Cerebellar cortex (tissue), 1 donor: ENCODE data around the gene HMGCS2.
"Not testable (repeated sequence)": the region's sequence is repeated elsewhere in the genome, so short reads cannot be mapped to it uniquely, and the experiment has no call there.

Experiments used
- DNase-seq: peaks from one replicate; pipeline ENCODE4 v3.0.0-alpha.2; 2015; ENCODE audit warnings: low spot score

Gene HMGCS2

DNA sequence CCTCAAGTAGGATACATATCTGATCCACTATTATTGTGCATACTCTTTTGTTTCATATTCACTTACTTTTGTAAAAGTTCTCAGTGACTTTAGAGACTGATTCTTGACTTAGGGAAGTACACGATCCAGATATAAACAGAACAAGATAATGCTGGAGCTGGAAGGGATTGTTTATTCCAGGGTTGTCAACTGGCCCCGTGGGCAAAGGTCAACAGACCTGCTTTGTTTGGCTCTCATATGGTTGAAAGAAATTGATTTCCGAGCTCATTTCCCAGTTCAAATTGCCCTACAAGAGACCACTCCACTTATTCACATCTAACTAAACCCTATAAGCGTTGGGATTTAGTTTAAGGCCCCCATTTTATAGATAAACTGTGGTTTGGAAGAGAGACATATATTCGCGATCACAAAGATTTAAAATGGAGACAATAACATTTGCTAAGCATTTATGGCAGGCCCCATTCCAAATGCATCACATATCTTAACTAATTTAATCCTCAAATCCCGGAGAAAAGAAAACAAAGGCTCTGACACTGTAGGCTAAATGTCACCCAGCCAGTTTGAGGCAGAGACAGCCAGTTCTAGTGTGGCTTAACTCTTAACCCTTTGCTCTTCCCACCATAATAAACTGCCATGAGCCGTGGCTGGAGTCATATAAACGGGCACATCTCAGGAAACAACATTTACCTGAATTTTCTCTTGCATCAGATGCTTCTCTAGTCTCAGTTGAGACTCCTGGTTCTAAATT is 21.9 kb upstream of the HMGCS2 start:
- DNase-seq, result no peak

DNA sequence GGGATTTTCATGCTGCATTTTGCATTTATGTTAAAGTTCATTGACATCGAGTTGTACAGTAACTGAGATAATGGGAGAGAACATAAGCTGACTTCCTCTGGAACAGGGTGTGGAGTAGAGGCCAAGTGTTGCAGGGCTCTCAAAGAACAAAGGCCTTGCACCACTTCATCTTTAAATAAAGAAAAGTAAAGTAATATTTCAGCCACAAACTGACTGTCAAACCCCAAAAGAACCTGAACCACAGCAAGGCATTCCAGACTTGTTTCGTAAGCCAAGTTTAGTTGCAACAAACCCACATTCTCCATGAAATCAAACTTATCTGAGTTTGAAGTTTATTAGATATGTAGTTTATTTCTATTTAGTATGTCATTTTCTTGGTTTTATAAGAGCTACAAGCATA is 19.1 kb upstream of the HMGCS2 start:
- no peak for DNase-seq

DNA sequence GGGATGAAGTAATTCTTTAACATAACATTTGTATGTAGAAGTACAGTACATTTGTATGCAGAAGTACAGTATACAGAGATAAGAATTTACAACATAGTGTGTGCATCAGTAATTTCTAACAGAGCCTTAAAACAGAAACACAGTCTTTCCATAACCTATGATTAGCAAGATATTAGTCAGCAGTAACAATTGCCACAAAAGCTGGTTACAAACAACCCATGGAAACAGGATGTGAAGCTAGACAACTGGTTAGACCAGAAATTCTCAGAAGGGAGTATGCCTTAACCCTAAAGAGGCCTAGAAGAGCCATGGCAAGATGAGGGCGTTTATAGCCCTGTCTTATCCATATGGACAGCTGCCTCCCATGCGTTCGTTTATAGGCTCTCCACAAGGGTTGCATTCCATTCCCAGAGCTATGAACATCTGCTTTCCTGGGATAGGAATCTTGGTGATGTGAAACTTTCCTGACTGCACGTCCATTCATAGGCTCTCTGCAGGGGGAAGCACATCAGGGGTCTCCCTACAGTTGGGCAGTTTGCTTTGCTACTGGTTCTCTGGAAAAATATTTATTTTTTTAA is 17.9 kb upstream of the HMGCS2 start:
- not testable (repeated sequence) for DNase-seq

DNA sequence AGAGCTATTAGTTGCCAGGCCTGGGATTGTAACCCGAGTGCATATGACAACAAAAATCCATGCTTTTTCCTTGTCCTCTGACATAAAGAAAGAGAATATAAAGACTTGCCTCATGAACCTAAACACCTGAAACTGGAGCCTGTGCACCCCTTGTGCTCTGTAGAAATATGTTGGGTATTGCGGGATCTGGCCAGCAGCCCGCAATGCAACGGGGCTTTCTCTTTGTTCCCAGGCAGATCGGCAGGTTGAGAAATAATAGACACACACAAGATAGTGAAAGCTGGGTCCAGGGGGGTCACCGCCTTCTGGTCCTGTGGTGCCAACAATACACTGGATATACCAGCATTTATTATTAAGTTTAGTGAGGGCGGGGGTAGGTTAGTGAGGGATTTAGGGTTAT is 17.3 kb upstream of the HMGCS2 start:
- DNase-seq, result not testable (repeated sequence)

DNA sequence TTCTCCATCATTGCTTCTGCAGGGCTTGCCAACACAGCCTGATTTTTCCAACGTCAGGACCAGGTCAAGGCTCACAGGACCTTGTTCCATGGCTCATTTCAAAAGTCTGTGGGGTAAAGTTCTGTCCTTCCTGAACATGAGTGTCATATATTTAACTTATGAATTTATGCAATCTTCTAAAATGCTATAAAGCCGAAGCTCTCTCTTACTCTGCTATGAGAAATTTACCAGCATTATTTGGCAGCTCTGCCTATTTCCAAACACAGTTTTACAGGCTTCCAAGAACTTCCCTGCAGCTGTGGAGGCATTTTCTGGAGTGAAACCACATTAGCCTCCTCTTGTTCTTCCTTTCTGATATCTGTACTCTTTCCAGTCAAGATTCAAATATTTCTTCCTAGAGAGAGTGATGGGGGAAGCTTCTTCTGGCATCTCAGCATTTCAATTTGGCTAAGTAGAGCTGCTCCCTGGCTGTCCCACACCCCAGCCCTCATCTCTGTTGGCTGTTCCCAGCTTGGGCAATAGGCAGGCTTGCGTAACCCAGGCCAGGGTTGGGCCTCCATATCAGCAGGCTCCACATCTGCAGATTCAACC is 15.6 kb upstream of the HMGCS2 start:
- no peak for DNase-seq

DNA sequence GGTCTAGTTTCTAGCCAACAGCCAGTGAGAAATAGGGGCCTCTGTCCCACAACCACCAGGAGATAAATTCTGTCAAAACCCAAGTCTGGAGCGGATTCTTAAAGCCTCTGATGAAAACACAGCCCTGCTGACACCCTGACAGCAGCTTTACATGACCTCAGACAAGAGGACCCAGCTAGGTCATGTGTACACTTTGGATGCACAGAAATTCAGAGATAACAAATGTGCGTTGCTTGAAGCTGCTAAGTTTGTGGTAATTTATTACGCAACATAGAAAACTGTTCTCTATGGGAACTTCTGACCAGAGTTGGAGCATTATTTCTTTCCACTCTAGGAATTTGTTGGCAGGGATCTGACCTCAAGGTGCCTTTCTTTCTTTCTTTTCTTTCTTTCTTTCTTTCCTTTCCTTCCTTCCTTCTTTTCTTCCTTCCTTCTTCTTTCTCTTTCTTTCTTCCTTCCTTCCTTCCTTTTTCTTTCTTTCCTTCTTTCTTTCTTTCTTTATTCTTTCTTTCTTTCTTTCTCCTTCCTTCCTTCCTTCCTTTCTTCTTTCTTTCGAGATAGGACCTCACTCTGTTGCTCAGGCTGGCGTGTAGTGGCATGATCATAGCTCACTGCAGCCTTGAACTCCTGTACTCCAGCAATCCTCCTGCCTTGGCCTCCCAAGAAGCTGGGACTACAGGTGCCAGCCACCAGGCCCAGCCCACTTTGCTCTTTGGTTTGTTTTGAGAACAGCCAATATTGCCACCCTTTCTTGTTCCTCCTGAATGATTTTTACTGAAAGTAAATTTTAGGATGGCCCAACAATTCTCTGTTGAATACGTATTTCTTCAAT is 14.9 kb upstream of the HMGCS2 start:
- DNase-seq, result no peak

DNA sequence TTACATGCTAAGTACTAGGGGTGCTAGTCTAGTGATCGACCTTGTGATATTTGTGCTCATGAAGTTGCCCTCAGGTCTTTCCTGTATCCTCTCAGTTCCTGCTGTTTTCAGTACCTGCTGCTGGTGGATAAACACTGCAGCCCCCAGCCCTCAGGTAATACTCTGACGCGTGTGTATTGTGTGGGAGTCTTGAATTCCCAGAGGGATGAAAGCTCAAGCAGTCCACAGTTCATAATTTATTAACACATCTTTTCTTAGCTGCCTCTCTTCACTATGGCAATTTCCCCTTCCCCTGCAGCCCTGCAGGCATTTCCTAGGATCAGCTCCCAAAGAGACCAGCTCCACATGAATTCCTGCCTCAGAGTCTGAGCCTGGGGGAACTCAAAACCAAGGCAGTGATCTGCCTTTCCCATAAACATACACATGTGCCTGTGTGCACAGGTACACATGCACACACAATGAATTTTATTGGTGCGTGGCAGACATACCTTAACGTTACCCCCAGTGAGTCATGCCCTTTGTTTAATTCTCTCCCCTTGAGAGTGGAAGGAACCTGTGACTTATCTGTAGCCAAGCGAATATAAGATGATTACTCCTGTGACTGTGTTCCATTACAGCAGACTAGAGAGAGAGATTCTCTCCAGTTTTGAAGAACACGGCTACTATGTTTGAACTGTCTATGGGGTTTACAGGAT is 14.1 kb upstream of the HMGCS2 start:
- DNase-seq, result no peak

DNA sequence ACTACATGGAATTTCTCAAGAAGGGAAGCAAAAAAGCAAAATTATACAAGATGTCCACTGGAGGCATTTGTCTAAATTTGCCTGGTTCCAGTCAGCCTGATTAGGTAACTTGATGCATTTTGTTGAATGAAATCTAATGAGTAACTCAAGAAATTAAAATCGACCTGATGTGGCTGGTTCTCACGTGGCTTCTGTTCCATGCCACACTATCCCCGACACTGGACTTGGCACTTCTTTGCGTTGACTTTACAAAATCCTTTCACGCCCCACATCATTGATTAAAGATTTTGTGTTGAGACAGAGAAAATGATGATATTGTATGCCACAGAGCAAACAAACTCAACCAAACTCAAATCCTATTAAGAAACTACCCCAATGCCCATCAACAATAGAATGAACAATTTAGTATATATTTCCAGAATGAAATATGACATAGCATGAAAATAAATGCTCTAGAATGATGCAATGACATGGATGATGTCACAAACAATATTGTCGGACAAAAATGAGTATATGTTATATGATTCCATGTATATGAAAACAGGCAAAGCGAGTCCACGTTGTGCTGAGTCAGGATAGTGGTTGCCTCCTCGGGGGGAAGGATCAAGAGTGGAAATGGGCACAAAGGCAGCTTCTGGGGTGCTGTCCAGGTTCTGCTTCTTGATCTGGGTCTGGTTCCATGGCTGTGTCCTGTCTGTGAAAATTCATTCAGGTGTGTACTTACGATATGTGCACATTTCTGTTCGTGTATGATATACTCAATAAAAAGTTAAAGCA is 12.9 kb upstream of the HMGCS2 start:
- DNase-seq, result no peak

DNA sequence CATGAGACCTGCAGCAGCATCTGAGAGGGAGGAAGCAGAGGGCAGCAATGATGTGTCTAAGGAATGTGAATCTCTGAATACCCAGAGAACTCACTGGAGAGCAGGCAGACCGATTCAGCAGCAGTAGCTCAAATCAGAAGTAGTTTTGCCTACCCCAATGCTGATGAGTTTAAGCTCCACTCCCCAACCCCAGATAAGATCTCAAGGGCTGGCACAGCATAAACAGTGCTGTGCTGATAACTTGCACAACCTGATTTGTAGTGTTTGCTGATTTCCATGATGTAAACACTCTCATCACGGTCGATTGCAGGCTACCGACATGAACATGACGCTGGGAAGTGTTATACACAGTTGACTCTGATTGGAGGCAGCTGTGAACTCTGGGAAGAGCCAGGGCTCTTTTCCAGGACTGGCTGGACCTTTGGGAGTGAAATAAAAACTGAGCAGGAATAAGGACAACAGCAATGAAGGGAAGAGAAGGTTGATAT is 11.2 kb upstream of the HMGCS2 start:
- DNase-seq, result no peak

DNA sequence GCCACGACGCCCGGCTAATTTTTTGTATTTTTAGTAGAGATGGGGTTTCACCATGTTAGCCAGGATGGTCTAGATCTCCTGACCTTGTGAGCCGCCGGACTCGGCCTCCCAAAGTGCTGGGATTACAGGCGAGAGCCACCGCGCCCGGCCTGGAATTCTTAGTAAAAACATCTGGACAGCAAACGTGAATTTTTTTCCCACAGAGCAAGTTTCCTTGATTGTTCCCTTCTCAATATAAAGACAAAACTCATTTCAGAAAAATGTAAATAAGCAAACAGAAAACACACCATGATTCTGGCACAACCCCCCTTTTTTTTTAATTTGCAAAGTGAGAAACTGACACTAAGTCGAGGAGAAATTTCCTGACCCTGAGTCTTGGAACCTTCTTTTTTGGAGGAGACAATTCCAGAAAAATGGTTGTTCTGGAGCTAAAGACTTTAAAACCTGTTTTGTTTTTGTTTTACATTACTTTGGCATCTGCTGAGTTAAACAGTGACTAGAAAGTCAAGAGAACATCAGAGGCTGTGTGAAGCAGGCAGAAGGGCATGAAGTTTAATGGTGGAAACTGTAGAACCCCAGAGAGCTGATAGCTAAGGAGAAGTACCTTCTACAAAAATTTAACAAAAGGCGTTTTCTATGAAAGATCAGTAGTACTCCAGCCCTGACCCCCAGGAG is 10.3 kb upstream of the HMGCS2 start:
- DNase-seq, result no peak

DNA sequence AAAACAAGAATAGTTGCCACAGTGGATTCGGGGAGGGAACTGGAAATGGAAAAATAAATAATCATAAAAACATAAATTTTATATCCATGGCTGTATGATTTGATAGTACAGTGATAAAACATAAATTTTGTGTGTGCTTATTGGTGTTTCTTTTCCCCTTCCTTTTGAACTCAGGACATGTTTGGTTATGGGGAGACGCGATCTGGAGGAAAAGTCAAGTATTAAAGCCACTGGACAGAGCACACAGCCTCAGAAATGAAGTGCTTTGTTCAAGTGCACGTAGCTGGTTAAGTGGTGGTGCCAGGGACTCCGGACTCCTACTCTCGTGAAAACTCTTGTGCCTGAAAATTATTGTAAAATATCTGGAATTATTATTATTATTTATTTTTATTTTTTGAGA is 9.7 kb upstream of the HMGCS2 start:
- no peak for DNase-seq

DNA sequence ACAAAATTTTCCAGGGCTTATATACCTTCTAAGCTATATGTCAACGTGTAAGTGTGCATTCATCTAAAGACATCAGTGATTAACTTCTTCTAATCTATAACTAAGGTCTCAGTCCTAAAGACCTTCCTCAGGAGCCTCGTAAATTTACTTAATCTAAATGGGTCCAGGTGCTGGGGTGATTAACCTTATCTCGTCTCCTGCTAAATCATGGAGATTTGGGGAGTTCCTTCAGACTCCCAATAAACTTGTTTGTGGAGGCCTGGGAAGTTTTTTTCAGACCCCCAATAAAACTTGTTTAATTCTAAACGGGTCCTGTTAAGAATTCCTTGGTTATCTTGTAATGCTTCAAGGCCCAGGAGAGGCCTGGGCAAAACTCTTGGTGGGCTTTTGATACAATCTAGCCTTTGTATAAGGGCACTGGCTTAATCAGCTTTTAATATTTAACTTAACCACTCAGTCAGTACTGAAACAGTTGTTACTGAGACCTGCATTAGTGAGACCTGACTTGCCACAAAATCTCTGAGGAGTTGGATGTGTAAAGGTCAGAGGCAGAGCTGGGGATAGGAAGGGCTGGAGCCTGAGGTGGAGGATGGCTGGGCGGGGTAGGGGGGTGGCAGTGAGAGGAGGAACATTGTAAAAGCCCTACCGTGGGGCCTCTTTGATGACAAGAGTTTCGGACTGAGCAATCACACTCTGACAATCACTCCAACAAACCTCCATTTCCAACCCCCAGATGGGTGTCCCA is 6.2 kb upstream of the HMGCS2 start:
- no peak for DNase-seq

DNA sequence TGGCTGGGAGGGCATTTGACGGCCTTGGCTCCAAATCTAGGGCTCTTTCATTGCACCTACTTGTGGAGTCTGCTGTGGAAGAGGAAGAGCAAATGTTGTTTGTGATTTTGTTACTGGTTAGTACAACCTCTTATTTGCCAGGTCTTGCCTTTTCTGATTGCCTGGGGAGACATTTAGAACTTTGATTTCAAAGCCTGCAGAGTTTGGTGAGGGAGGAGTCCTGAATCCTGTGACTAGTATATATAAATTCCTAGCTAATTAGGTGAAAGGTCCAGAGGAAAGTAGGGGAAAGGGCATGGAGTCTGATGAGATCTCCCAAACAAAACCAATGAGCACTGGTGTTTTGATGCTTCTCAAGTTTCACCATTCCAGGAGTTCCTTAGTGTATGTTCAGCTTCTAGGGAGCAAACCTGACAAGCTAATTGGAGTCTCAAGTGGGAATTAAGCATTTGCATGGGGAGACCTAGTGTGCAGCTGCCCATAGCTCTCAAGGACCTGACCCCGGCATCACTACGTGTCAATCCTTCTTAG is 5.1 kb upstream of the HMGCS2 start:
- no peak for DNase-seq

DNA sequence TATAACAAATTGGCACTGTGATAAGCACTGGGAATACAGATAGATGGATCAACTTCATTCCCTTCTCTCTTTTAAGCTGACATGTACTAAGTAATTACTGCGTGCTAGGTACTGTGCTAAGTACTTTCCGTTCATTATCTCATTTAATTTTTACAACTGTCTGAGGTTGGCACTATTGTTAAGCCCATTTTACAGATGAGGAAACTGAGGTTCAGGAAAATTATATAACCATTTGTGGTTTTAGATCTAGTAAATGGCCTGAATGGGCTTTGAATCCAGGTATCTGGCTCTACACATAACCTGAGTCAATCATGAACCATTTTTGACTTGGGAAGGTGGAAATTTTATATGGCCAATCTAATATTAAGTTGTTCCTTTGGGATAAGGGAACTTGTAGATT is 3.6 kb upstream of the HMGCS2 start:
- no peak for DNase-seq

DNA sequence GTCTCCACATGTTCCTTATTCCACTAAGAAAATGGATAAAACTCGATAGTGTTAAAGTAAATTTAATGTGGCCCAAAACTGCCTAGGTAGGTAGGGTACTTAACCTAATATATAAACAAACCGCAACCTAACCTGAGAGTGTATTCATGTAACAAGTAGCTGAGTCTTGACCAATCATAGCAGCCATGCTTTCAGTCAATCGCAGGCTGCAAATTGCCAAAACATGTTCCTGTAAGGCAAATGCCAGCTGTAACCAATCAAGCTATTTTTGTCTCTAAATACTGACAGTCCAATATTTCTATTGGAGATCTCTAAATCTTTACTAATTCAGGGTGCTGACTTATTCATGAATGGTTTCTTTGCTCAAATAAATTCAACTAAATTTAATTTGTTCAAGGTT is 3.1 kb upstream of the HMGCS2 start:
- DNase-seq, result no peak

DNA sequence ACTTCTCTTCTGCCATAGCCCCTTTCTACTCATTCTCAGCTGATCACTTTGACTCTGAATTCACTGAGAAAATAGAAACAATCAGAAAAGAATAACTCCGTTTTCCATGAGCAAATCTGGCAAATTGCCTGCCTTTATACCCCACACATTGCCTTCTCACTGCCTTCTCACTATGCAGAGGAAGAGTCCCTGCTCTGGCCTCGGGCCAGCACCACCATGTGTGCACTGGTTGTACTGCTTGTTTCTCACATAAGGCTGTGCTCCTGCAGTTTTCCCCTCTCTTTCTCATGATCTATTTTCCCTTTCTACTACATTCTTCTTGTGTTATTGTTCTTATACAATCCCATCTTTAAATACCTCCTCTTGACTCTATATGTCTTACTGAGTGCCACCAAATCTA is 2.3 kb upstream of the HMGCS2 start:
- DNase-seq, result peak; percentile 4

DNA sequence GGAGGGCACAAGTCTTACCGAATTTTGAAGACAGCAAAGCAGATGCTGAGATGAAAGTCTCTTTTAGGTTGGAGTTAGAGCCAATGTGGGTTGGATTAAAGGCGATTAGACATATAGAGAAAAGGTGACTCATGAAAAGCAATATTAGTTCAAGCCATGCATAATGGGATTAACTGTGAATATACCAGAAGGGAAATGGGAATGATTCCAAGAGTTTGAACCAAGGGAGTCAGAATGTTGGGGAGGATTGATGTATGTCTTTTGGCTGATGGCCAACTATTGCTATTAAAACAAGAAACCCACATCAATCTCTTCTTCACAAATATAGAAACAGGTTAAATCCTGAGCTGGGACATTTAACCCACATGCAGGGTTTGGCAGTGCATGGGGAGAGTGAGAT is 1.2 kb downstream of the HMGCS2 start:
- DNase-seq, result no peak

DNA sequence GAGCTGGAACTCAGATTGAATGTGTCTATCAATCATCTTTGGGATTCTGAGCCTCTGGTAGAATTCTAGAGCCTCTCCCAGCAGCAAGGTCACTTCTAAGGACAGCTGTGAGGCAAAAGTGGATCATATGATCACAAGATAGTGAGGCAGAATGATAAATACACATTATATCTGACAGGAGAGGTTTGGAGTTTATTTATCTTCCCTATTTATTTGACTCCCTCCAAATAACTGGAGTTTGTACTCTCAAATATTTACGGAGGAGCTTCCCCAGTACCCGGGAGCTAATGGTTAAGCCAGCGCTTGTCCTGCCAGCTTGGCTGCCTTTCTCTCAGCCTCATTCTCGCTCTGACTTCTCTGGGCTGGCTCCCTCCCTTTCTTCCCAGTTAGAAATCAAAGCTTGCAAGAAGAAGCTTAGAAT is 2.3 kb downstream of the HMGCS2 start:
- peak; percentile 12 for DNase-seq

DNA sequence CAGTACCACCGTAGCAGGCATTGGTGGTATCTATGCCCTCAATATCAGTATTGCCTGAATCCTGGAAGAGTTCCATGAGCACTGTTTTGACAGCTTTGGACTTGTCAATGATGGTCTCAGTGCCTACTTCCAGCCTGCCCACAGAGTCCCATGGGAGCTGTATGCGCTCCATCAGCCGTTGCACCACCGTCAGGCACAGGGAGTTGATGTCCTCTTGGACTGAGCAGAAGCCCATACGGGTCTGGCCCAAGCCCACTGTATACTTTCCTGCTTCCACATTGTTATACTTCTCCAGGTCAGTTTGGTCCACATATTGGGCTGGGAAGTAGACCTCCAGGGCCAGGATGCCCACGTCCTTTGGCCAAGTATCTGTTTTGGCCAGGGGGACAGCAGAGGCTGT is 4.5 kb downstream of the HMGCS2 start:
- DNase-seq, result no peak

DNA sequence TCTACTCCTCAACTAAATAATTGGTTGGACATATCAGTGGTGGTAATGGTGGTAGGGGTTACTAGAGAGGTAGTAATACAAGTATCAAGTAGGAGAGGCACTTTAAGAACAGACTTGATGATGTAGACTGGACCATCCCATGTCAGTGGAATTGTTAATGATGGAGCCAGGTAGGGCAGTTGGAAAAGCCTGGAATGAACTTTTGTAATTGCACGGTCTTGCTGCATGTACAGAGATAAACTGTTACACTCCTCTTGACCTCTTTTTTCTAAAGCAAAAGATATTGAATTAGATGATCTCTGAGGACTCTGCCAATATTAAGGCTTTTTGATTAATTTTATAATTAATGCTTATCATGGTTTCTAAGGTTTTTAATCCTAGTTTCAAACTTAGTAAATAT is 5.8 kb downstream of the HMGCS2 start:
- no peak for DNase-seq
